ENCODE measurements around the gene MEGF8. TPM values are rescaled to one million over a fixed set of nuclear protein-coding genes. Genes with fewer than 3 reads are reported as not detected.

The MEGF8 gene
- total and polyA plus RNA-seq, 7 donors: 3.3 to 21.1 (median 8.1) TPM

DNA sequence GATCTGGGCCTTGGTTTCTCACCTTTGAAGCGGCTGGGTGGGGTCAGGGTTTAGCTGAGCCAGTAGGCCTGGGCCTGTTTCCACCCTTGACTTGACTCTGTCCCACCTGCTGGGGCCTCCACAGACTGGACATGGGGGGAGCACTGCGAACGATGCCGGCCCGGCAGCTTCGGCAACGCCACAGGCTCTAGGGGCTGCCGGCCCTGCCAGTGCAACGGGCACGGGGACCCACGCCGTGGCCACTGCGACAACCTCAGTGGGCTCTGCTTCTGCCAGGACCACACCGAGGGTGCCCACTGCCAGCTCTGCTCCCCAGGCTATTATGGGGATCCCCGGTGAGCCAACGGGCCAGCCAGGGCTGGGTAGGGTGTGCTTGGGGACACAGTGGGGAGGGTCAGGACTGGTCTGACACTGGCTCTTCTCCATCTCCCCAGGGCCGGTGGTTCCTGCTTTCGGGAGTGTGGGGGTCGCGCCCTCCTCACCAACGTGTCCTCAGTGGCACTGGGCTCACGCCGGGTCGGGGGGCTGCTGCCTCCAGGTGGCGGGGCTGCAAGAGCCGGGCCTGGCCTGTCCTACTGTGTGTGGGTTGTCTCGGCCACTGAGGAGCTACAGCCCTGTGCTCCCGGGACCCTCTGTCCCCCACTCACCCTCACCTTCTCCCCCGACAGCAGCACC lies 28.0 kb downstream of the MEGF8 start:
- Histone ChIP-seq H3K27me3 (ENCODE audit: insufficient read depth in 3 of 3, low read length in 2 of 3) (no peaks in the 10 kb centered on the region), H3K9me3 (no peaks in the 10 kb centered on the region), H3K36me3 (ENCODE audit: insufficient read depth in 1 of 2, low read depth in 1 of 2) (peaks cover 3 to 83% of the 10 kb centered on the region in 2 donors), H3K4me3 (no peak overlapping the region), H3K4me1 (no peaks in the 10 kb centered on the region), H3K27ac (no peak overlapping the region)
- intact Hi-C loops (cut with DNase I): no loop called here
- 92 to 94% (median 93%) methylated on average over 28 to 29 of the region's 29 CpGs for WGBS, 3 donors
- TF ChIP-seq, protein P1, sequence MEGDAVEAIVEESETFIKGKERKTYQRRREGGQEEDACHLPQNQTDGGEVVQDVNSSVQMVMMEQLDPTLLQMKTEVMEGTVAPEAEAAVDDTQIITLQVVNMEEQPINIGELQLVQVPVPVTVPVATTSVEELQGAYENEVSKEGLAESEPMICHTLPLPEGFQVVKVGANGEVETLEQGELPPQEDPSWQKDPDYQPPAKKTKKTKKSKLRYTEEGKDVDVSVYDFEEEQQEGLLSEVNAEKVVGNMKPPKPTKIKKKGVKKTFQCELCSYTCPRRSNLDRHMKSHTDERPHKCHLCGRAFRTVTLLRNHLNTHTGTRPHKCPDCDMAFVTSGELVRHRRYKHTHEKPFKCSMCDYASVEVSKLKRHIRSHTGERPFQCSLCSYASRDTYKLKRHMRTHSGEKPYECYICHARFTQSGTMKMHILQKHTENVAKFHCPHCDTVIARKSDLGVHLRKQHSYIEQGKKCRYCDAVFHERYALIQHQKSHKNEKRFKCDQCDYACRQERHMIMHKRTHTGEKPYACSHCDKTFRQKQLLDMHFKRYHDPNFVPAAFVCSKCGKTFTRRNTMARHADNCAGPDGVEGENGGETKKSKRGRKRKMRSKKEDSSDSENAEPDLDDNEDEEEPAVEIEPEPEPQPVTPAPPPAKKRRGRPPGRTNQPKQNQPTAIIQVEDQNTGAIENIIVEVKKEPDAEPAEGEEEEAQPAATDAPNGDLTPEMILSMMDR (IDR thresholded peaks at IDR 0.05): no peak
- ATAC-seq (no peak), DNase-seq (no peak)

- TF ChIP-seq, protein P1 (IDR thresholded peaks at IDR 0.05): no peak
- intact Hi-C loops (cut with DNase I): no loop called here
Observed at GRCh38 chr19:42355896-42356295, 30.5 kb downstream of the MEGF8 start.

GRCh38 chr19:42356686-42357085 lies 31.3 kb downstream of the MEGF8 start:
- TF ChIP-seq, protein P1 (IDR thresholded peaks at IDR 0.05): no peak
- Histone ChIP-seq H3K27ac (no peak overlapping the region), H3K27me3 (ENCODE audit: insufficient read depth in 3 of 3, low read length in 2 of 3) (no peaks in the 10 kb centered on the region), H3K36me3 (ENCODE audit: insufficient read depth in 1 of 2, low read depth in 1 of 2) (peaks cover 3 to 88% of the 10 kb centered on the region in 2 donors), H3K4me1 (no peaks in the 10 kb centered on the region), H3K4me3 (no peak overlapping the region), H3K9me3 (no peaks in the 10 kb centered on the region)
- intact Hi-C loops (cut with DNase I): no loop called here
- no peak for ATAC-seq
- 97 to 98% (median 97%) methylated on average over 15 of the region's 15 CpGs for WGBS, 3 donors
- no peak for DNase-seq

More at GRCh38 chr19:42355896-42356295, 30.5 kb downstream of the MEGF8 start:
- DNase-seq (no peak), ATAC-seq (no peak)
- H3K36me3 ChIP-seq (ENCODE audit: insufficient read depth in 1 of 2, low read depth in 1 of 2): peaks cover 3 to 90% of the 10 kb centered on the region in 2 donors
- no peaks in the 10 kb centered on the region for H3K4me1 ChIP-seq
- H3K27me3 ChIP-seq (ENCODE audit: insufficient read depth in 3 of 3, low read length in 2 of 3): no peaks in the 10 kb centered on the region
- 93 to 96% (median 95%) methylated on average over 9 to 12 of the region's 12 CpGs for WGBS, 3 donors
- H3K9me3 ChIP-seq: no peaks in the 10 kb centered on the region
- no peak overlapping the region for H3K27ac ChIP-seq
- no peak overlapping the region for H3K4me3 ChIP-seq

DNA sequence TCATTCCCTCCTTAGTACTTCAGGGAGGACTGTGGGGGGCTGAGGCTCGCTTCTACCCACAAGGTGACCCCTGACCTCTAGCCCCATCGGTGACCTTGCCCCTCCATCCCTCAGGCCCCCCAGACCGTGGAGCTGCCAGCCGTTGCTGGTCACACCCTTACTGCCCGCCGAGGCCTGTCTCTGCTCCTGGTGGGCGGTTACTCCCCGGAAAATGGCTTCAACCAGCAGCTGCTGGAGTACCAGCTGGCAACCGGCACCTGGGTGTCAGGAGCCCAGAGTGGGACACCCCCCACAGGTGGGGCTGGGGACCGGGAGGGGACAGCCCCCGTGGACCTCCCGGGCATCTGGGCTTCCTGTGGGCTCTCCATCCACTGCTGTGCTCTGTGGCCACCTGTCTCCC lies 31.9 kb downstream of the MEGF8 start:
- DNase-seq (no peak), ATAC-seq (no peak)
- H3K27ac ChIP-seq: no peak overlapping the region
- H3K9me3 ChIP-seq: no peaks in the 10 kb centered on the region
- WGBS, 3 donors: 85 to 86% (median 85%) methylated on average over 12 of the region's 12 CpGs
- H3K36me3 ChIP-seq (ENCODE audit: insufficient read depth in 1 of 2, low read depth in 1 of 2): peaks cover 3 to 88% of the 10 kb centered on the region in 2 donors
- intact Hi-C loops (cut with DNase I): no loop called here
- H3K27me3 ChIP-seq (ENCODE audit: insufficient read depth in 3 of 3, low read length in 2 of 3): no peaks in the 10 kb centered on the region
- H3K4me3 ChIP-seq: no peak overlapping the region
- no peaks in the 10 kb centered on the region for H3K4me1 ChIP-seq
- TF ChIP-seq, protein P1 (IDR thresholded peaks at IDR 0.05): no peak

All from psoas muscle (tissue), 8 donors.